HCT116 (cell line): ENCODE results near the gene SOX15. TPM values are rescaled to one million over a fixed set of nuclear protein-coding genes. Genes with fewer than 3 reads are reported as not detected.

Source experiments
- ATAC-seq: fragments of 200-7000 bp; cut with Tn5 transposase; 2 replicates; pipeline ENCODE4 v1.9.1; 2020; ENCODE audit warnings: mild to moderate bottlenecking, moderate library complexity
- BruUV-seq: library from RNA; stranded (reverse); fragments of 400-500 nt; replicated peaks from 2 replicates; lab custom pipeline; 2021; lab: Mats Ljungman, UMichigan
- CTCF ChIA-PET: fragments of 300-600 bp; sonication (Branson Sonifier 250); formaldehyde crosslinking; loops from one replicate; lab custom pipeline; 2021; ENCODE audit warnings: antibody characterized with exemption; lab: Charles Lee
- POLR2A ChIA-PET: fragments of 300-600, 350-600 bp; sonication (Branson Sonifier 250); formaldehyde crosslinking; loops from one replicate; lab custom pipeline; 2021; ENCODE audit warnings: antibody characterized with exemption; lab: Charles Lee
- RAD21 ChIA-PET, 2 experiments: fragments of 300-600 bp; sonication (Branson Sonifier 250); formaldehyde crosslinking; loops; one replicate each; lab custom pipeline; 2023; ENCODE audit warnings: low total read pairs in 2 of 2; ENCODE audit not compliant: uncharacterized antibody in 2 of 2, unreplicated experiment in 2 of 2, low non-redundant PET in 1 of 2; lab: Charles Lee
- DNase-seq: peaks from one replicate; pipeline ENCODE4 v3.0.0-alpha.2; 2010; ENCODE audit warnings: low read depth, low spot score
- H2AFZ ChIP-seq: fragments of 200-600 bp; shearing (Covaris generic), sonication (generic); 2 replicates; pipeline ENCODE4 v1.6.1; 2017; ENCODE audit warnings: low read depth, mixed run types, mixed read lengths, antibody characterized with exemption, low read length; ENCODE audit not compliant: poor library complexity, severe bottlenecking
- H3K27ac ChIP-seq: 2 replicates; pipeline ENCODE4 v1.5.1; 2012; ENCODE audit warnings: low read depth, low read length
- H3K27me3 ChIP-seq: fragments of 200-600 bp; sonication (generic); 2 replicates; pipeline ENCODE4 v1.6.1; 2016; ENCODE audit warnings: mixed run types, low read length, mixed read lengths; ENCODE audit not compliant: insufficient read depth
- H3K36me3 ChIP-seq, 2 experiments: fragments of 200-500 bp in 1 of 2; fragments of 200-600 bp in 1 of 2; sonication (Bioruptor generic) in 1 of 2; sonication (generic) in 1 of 2; 2 replicates each; pipeline versions ENCODE4 v1.5.1 to v1.6.1; 2014 to 2016; ENCODE audit warnings: low read length in 2 of 2, inconsistent platforms in 1 of 2, mixed read lengths in 1 of 2, mixed run types in 1 of 2; ENCODE audit not compliant: insufficient read depth in 2 of 2, control insufficient read depth in 1 of 2
- H3K4me1 ChIP-seq, 2 experiments: fragments of 200-600 bp in 1 of 2; sonication (generic) in 1 of 2; 2 replicates each; pipeline versions ENCODE4 v1.5.1 to v1.6.1; 2012 to 2017; ENCODE audit warnings: low read length in 2 of 2, inconsistent platforms in 1 of 2, mild to moderate bottlenecking in 1 of 2, mixed read lengths in 1 of 2, mixed run types in 1 of 2, moderate library complexity in 1 of 2; ENCODE audit not compliant: insufficient read depth in 2 of 2, control insufficient read depth in 1 of 2
- H3K4me2 ChIP-seq: fragments of 200-600 bp; sonication (generic); 2 replicates; pipeline ENCODE4 v1.6.1; 2017; ENCODE audit warnings: mixed run types, low read length, mixed read lengths
- H3K4me3 ChIP-seq, 2 experiments: fragments of 200-600 bp in 1 of 2; sonication (generic) in 1 of 2; replicated peaks in 1 of 2; 2 replicates each; pipeline ENCODE4 v1.5.1; 2011 to 2016; ENCODE audit warnings: low read length in 2 of 2, control low read depth in 1 of 2, low read depth in 1 of 2, mild to moderate bottlenecking in 1 of 2, mixed read lengths in 1 of 2, mixed run types in 1 of 2
- H3K79me2 ChIP-seq: fragments of 200-600 bp; sonication (generic); 2 replicates; pipeline ENCODE4 v1.6.1; 2017; ENCODE audit warnings: mild to moderate bottlenecking, mixed run types, low read length, moderate library complexity, mixed read lengths; ENCODE audit not compliant: insufficient read depth
- H3K9ac ChIP-seq: fragments of 200-600 bp; sonication (generic); 2 replicates; pipeline ENCODE4 v1.6.1; 2016; ENCODE audit warnings: low read length, mixed read lengths
- H3K9me2 ChIP-seq: fragments of 200-600 bp; sonication (generic), shearing (Covaris generic); 2 replicates; pipeline ENCODE4 v1.6.1; 2017; ENCODE audit warnings: mixed run types, mild to moderate bottlenecking, moderate library complexity; ENCODE audit not compliant: insufficient read depth
- H3K9me3 ChIP-seq, 2 experiments: fragments of 200-500 bp in 1 of 2; fragments of 200-600 bp in 1 of 2; sonication (Bioruptor generic) in 1 of 2; sonication (generic) in 1 of 2; 2 replicates each; pipeline ENCODE4 v1.6.1; 2014 to 2017; ENCODE audit warnings: low read length in 2 of 2, mixed read lengths in 2 of 2, inconsistent platforms in 1 of 2, low read depth in 1 of 2, mild to moderate bottlenecking in 1 of 2, mixed run types in 1 of 2, moderate library complexity in 1 of 2; ENCODE audit not compliant: control insufficient read depth in 1 of 2, insufficient read depth in 1 of 2
- H4K20me1 ChIP-seq: fragments of 200-600 bp; sonication (generic), shearing (Covaris generic); 2 replicates; pipeline ENCODE4 v1.6.1; 2017; ENCODE audit warnings: mixed run types, mild to moderate bottlenecking, moderate library complexity; ENCODE audit not compliant: insufficient read depth
- EGR1 ChIP-seq: IDR thresholded peaks from 2 replicates; pipeline ENCODE4 v1.6.1; 2012; ENCODE audit warnings: low read depth
- ELF1 ChIP-seq: IDR thresholded peaks from 2 replicates; pipeline ENCODE4 v1.6.1; 2012; ENCODE audit warnings: low read depth, borderline replicate concordance
- EZH2phosphoT487 ChIP-seq: fragments of 200-600 bp; IDR thresholded peaks from 2 replicates; pipeline ENCODE4 v1.6.1; 2018; ENCODE audit warnings: antibody characterized with exemption, borderline replicate concordance
- FOSL1 ChIP-seq: IDR thresholded peaks from 2 replicates; pipeline ENCODE4 v1.6.1; 2012; ENCODE audit warnings: low read depth
- JUND ChIP-seq: IDR thresholded peaks from 2 replicates; pipeline ENCODE4 v1.6.1; 2012
- POLR2A ChIP-seq: IDR thresholded peaks from 2 replicates; pipeline ENCODE4 v1.7.0; 2011; ENCODE audit warnings: borderline replicate concordance; ENCODE audit not compliant: insufficient read depth, insufficient read length; ENCODE audit errors: extremely low read depth
- POLR2AphosphoS5 ChIP-seq: IDR thresholded peaks from 2 replicates; pipeline ENCODE4 v1.6.1; 2011; ENCODE audit warnings: mild to moderate bottlenecking, low read depth, low read length, moderate library complexity
- SIN3A ChIP-seq: IDR thresholded peaks from 2 replicates; pipeline ENCODE4 v1.6.1; 2012; ENCODE audit warnings: low read depth
- SP1 ChIP-seq: IDR thresholded peaks from 2 replicates; pipeline ENCODE4 v1.6.1; 2012; ENCODE audit warnings: low read depth
- SRF ChIP-seq: IDR thresholded peaks from 2 replicates; pipeline ENCODE4 v1.6.1; 2012; ENCODE audit warnings: low read depth
- TCF7L2 ChIP-seq: IDR thresholded peaks from 2 replicates; pipeline ENCODE4 v1.7.0; 2011; ENCODE audit warnings: borderline replicate concordance, inconsistent platforms; ENCODE audit not compliant: insufficient read depth, insufficient read length; ENCODE audit errors: extremely low read depth
- YY1 ChIP-seq: IDR thresholded peaks from 2 replicates; pipeline ENCODE4 v1.6.1; 2011; ENCODE audit warnings: low read length, low read depth, moderate library complexity, mild to moderate bottlenecking; ENCODE audit not compliant: insufficient replicate concordance; ENCODE audit errors: extremely low read depth
- ZFX ChIP-seq: fragments of 450-650 bp; IDR thresholded peaks from 2 replicates; pipeline ENCODE4 v1.6.1; 2017
- intact Hi-C: fragments of 100-400 bp; cut with micrococcal nuclease; formaldehyde crosslinking; loops from 2 replicates; pipeline ENCODE4 v1.10.0; 2022
- total RNA-seq: library from RNA; stranded (reverse); gene quantifications from one replicate; pipeline ENCODE4 v1.2.1, GENCODE V29; 2021; ENCODE audit not compliant: unreplicated experiment
- TF ChIP-seq, protein P1 (sequence below), 3 experiments: fragments of 200-600 bp in 1 of 3; sonication (generic) in 1 of 3; IDR thresholded peaks in 2 of 3; conservative IDR thresholded peaks in 1 of 3; 2 replicates each; pipeline ENCODE4 v1.5.1; 2012 to 2017; ENCODE audit warnings: low read depth in 2 of 3, low read length in 2 of 3, antibody characterized with exemption in 1 of 3, borderline replicate concordance in 1 of 3, control low read depth in 1 of 3, mild to moderate bottlenecking in 1 of 3, mixed read lengths in 1 of 3, mixed run types in 1 of 3, moderate library complexity in 1 of 3; ENCODE audit not compliant: insufficient read depth in 1 of 3
- TF ChIP-seq, protein P2 (sequence below): IDR thresholded peaks from 2 replicates; pipeline ENCODE4 v1.6.1; 2012
- TF ChIP-seq, protein P3 (sequence below): IDR thresholded peaks from 2 replicates; pipeline ENCODE4 v1.6.1; 2012
- TF ChIP-seq, protein P4 (sequence below): IDR thresholded peaks from 2 replicates; pipeline ENCODE4 v1.6.1; 2011; ENCODE audit warnings: mild to moderate bottlenecking, low read length, moderate library complexity; ENCODE audit not compliant: insufficient replicate concordance; ENCODE audit errors: extremely low read depth
- TF ChIP-seq, protein P5 (sequence below): IDR thresholded peaks from 2 replicates; pipeline ENCODE4 v1.6.1; 2012; ENCODE audit warnings: low read depth

The SOX15 gene
- total RNA-seq, 1 experiment from 2014 or later: 0.69 TPM

DNA sequence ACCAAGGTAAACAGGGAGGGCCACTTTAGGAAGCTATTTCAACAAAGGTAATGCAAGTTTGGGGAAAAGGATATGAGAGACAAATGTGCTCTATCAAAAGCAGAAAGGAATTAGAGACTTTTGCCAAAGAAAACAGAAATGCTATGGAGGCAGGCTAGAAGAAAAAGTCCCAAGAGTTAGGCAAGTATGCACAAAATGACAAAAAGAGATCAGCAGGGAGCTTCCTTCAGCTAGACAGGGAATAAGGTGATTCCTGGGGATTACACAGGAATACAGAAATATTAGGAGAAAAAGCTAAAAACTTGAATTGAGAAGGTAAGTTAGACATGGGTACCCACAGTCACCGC is 22.4 kb upstream of the SOX15 start:
- no peak overlapping the region for H3K4me3 ChIP-seq
- H3K9me2 ChIP-seq: no peaks in the 10 kb centered on the region
- TF ChIP-seq EZH2phosphoT487 (no peak), JUND (no peak), POLR2A (no peak), POLR2AphosphoS5 (no peak), SIN3A (no peak), TCF7L2 (no peak), FOSL1 (no peak), SP1 (no peak), SRF (no peak), ELF1 (no peak), YY1 (no peak), EGR1 (no peak), ZFX (no peak)
- TF ChIP-seq, protein P1, sequence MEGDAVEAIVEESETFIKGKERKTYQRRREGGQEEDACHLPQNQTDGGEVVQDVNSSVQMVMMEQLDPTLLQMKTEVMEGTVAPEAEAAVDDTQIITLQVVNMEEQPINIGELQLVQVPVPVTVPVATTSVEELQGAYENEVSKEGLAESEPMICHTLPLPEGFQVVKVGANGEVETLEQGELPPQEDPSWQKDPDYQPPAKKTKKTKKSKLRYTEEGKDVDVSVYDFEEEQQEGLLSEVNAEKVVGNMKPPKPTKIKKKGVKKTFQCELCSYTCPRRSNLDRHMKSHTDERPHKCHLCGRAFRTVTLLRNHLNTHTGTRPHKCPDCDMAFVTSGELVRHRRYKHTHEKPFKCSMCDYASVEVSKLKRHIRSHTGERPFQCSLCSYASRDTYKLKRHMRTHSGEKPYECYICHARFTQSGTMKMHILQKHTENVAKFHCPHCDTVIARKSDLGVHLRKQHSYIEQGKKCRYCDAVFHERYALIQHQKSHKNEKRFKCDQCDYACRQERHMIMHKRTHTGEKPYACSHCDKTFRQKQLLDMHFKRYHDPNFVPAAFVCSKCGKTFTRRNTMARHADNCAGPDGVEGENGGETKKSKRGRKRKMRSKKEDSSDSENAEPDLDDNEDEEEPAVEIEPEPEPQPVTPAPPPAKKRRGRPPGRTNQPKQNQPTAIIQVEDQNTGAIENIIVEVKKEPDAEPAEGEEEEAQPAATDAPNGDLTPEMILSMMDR (IDR thresholded peaks at IDR 0.05 in 2 of 3, conservative IDR thresholded peaks at IDR 0.05 in 1 of 3; ENCODE audit: borderline replicate concordance in 1 of 3, insufficient read depth in 1 of 3, low read depth in 2 of 3, low read length in 2 of 3): no peak
- TF ChIP-seq, protein P2, sequence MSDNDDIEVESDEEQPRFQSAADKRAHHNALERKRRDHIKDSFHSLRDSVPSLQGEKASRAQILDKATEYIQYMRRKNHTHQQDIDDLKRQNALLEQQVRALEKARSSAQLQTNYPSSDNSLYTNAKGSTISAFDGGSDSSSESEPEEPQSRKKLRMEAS: no peak
- TF ChIP-seq, protein P3, sequence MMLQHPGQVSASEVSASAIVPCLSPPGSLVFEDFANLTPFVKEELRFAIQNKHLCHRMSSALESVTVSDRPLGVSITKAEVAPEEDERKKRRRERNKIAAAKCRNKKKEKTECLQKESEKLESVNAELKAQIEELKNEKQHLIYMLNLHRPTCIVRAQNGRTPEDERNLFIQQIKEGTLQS: no peak
- TF ChIP-seq, protein P4, sequence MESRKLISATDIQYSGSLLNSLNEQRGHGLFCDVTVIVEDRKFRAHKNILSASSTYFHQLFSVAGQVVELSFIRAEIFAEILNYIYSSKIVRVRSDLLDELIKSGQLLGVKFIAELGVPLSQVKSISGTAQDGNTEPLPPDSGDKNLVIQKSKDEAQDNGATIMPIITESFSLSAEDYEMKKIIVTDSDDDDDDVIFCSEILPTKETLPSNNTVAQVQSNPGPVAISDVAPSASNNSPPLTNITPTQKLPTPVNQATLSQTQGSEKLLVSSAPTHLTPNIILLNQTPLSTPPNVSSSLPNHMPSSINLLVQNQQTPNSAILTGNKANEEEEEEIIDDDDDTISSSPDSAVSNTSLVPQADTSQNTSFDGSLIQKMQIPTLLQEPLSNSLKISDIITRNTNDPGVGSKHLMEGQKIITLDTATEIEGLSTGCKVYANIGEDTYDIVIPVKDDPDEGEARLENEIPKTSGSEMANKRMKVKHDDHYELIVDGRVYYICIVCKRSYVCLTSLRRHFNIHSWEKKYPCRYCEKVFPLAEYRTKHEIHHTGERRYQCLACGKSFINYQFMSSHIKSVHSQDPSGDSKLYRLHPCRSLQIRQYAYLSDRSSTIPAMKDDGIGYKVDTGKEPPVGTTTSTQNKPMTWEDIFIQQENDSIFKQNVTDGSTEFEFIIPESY: no peak
- TF ChIP-seq, protein P5, sequence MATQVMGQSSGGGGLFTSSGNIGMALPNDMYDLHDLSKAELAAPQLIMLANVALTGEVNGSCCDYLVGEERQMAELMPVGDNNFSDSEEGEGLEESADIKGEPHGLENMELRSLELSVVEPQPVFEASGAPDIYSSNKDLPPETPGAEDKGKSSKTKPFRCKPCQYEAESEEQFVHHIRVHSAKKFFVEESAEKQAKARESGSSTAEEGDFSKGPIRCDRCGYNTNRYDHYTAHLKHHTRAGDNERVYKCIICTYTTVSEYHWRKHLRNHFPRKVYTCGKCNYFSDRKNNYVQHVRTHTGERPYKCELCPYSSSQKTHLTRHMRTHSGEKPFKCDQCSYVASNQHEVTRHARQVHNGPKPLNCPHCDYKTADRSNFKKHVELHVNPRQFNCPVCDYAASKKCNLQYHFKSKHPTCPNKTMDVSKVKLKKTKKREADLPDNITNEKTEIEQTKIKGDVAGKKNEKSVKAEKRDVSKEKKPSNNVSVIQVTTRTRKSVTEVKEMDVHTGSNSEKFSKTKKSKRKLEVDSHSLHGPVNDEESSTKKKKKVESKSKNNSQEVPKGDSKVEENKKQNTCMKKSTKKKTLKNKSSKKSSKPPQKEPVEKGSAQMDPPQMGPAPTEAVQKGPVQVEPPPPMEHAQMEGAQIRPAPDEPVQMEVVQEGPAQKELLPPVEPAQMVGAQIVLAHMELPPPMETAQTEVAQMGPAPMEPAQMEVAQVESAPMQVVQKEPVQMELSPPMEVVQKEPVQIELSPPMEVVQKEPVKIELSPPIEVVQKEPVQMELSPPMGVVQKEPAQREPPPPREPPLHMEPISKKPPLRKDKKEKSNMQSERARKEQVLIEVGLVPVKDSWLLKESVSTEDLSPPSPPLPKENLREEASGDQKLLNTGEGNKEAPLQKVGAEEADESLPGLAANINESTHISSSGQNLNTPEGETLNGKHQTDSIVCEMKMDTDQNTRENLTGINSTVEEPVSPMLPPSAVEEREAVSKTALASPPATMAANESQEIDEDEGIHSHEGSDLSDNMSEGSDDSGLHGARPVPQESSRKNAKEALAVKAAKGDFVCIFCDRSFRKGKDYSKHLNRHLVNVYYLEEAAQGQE: no peak
- ChIA-PET POLR2A (interaction anchor here (0.9 kb wide), 1 partner anchor 29 kb away, joined by 6 read pairs; the partner anchor contains the start of gene MPDU1), RAD21 (no interaction called here), CTCF (no interaction called here)
- peaks cover 68% of the 10 kb centered on the region for H3K79me2 ChIP-seq
- H3K27ac ChIP-seq: no peak overlapping the region
- H3K27me3 ChIP-seq: no peaks in the 10 kb centered on the region
- no peak for DNase-seq
- H3K9ac ChIP-seq: no peak overlapping the region
- intact Hi-C loops: no loop called here
- no peak for ATAC-seq
- peaks cover 7 to 17% of the 10 kb centered on the region in 2 experiments for H3K36me3 ChIP-seq
- 0 out of 2 replicates have a peak, but pooled peaks cover 3% of the 10 kb centered on the region for H4K20me1 ChIP-seq
- no TSS peak for BruUV-seq
- H3K4me2 ChIP-seq: no peak overlapping the region
- peaks cover 12 to 22% of the 10 kb centered on the region in 2 experiments for H3K4me1 ChIP-seq
- no peak overlapping the region for H2AFZ ChIP-seq
- H3K9me3 ChIP-seq: no peaks in the 10 kb centered on the region
